ENCODE measurements around the gene ARHGAP40.

Gene ARHGAP40

DNA sequence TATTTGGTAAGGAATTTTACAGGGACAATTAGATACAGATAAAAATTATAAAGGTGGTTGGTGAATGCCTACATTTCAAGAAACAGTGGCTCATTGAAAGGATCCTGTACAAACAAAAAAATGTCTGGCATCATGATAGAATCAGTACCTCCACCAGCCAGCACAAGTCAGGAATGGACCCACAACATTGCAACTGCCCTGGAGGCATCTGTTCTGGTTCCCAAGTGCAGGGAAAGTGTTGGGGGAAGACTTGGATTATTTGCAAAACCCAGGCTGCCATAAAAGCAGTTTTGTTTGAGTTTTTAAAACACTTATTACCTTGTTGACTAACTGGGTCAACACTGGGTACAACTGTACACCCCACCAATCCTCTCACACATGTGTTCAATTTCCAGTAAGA is 24.3 kb downstream of the ARHGAP40 start:
- no peaks in the 10 kb centered on the region for H3K36me3 Mint-ChIP-seq
- no peak overlapping the region for H3K4me3 Mint-ChIP-seq
- no peak overlapping the region for H3K27ac Mint-ChIP-seq
- H3K9me3 Mint-ChIP-seq, result peaks cover 12% of the 10 kb centered on the region
- ATAC-seq, result no peak
- peaks cover 18% of the 10 kb centered on the region for H3K27me3 Mint-ChIP-seq
- no peaks in the 10 kb centered on the region for H3K4me1 Mint-ChIP-seq

DNA sequence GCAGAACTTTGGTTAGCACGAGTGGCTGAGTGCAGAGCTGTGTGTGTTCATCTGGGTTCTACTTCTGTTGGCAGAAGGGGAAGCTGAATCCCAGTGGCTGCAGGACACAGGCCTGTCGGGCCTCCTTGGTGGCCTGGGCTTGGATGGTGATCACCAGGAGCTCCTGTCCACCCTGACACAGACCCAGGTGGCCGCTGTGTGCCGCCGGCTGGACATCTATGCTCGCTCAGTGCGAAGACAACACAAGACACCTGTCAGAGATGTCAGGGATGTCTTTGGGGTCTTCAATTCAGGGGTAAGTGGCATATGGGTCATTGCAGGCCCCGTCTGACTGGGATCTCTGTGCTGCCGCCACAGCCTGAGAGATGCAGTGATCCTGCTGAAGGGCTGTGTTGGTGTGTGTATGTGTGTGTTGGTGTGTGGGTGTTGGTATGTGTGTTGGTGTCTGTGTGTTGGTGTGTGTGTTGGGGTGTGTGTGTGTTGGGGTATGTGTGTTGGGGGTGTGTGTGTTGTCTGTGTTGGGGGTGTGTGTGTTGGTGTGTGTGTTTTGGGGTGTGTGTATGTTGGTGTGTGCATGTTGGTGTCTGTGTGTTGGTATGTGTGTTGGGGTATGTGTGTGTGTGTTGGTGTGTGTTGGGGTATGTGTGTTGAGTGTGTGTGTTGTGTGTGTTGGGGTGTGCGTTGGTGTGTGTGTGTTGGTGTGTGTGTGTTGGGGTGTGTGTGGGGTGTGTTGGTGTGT is 25.5 kb downstream of the ARHGAP40 start:
- peaks cover 12% of the 10 kb centered on the region for H3K9me3 Mint-ChIP-seq

DNA sequence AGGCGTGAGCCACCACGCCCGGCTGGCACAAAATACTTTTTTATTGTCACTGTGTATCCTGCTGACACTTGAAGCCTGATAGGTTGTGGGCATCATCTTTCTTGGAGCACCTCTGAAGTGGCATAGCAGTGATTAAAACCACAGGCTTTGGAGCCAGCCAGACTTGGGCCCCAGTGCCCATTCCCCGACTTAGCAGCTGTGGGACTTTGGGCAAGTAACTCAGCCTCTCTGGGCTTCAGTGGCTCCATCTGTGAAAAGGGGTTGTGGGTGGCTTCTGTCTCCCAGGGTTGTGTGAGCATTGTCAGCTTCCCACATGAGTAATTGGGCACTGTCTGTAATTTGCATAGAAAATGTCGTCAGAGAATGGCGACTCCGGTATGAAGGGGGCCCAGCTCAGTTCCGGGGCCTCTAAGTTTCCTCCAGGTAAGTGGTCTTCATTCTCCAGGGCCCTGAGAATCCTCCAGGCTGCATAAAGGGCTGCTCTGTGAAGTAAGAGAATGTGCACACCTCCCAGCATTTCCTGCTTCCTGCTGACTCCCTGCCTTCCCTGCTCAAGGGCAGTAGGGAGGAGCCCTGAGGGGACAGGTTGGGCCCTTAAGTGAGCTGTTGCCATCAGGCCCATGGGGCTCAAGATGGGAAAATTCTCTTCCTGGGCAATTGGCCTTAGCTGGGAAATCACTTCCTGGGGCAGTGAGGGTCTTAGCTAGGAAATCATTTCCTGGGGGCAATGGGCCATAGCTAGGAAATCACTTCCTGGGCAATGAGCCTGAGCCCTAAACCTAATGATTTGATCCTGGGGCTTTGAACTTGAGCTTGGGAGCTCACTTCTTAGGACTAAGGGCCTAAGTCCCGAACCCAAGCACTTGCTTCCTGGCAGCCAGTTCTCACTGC is 27.2 kb downstream of the ARHGAP40 start:
- ATAC-seq, result no peak
- peaks cover 19% of the 10 kb centered on the region for H3K27me3 Mint-ChIP-seq
- H3K4me3 Mint-ChIP-seq, result no peak overlapping the region
- peaks cover 11% of the 10 kb centered on the region for H3K9me3 Mint-ChIP-seq
- H3K27ac Mint-ChIP-seq, result no peak overlapping the region
- no peaks in the 10 kb centered on the region for H3K36me3 Mint-ChIP-seq
- peaks cover 5% of the 10 kb centered on the region for H3K4me1 Mint-ChIP-seq

More for the DNA sequence above, 25.5 kb downstream of the ARHGAP40 start:
- no peaks in the 10 kb centered on the region for H3K4me1 Mint-ChIP-seq
- ATAC-seq, result no peak
- no peak overlapping the region for H3K27ac Mint-ChIP-seq
- H3K27me3 Mint-ChIP-seq, result peaks cover 12% of the 10 kb centered on the region
- no peaks in the 10 kb centered on the region for H3K36me3 Mint-ChIP-seq
- no peak overlapping the region for H3K4me3 Mint-ChIP-seq

DNA sequence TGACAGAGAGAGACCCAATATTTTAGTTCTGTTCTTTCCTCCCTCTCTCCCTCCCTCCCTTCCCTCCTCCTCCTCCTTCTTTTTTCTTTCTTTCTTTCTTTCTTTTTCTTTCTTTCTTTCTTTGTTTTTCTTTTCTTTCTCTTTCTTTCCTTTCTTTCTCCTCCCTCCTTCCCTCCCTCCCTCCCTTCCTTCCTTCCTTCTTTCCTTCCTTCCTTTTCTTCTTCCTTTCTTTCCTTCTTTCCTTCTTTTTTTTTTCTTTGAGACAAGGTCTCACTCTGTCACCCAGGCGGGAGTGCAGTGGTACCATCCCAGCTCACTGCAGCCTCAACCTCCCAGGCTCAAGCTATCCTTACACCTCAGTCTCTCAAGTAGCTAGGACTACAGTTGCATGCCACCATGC is 28.4 kb downstream of the ARHGAP40 start:
- H3K4me3 Mint-ChIP-seq, result no peak overlapping the region
- no peak overlapping the region for H3K27ac Mint-ChIP-seq
- no peak for ATAC-seq
- H3K36me3 Mint-ChIP-seq, result no peaks in the 10 kb centered on the region
- peaks cover 14% of the 10 kb centered on the region for H3K4me1 Mint-ChIP-seq
- peaks cover 31% of the 10 kb centered on the region for H3K27me3 Mint-ChIP-seq
- peaks cover 5% of the 10 kb centered on the region for H3K9me3 Mint-ChIP-seq

DNA sequence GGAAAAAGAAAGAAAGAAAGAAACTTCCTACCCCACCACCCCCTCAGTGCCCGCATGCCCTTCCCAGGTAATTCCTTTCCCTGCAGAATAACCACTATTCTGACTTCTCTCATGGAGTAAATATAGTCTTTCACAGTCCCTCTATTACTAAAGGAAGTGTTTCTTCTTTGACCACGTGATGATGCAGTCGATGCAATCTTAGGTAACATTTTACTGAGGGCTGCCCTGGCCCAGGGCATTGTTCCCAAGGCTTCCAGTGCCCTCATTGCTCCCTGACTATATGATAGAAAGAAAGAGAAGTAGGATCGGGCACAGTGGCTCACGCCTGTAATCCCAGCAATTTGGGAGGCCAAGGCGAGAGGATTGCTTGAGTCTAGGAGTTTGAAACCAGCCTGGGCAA is 29.1 kb downstream of the ARHGAP40 start:
- Mint-ChIP-seq H3K4me1 (peaks cover 15% of the 10 kb centered on the region), H3K27ac (no peak overlapping the region), H3K36me3 (no peaks in the 10 kb centered on the region), H3K9me3 (peaks cover 5% of the 10 kb centered on the region), H3K27me3 (peaks cover 31% of the 10 kb centered on the region), H3K4me3 (no peak overlapping the region)
- ATAC-seq, result no peak

DNA sequence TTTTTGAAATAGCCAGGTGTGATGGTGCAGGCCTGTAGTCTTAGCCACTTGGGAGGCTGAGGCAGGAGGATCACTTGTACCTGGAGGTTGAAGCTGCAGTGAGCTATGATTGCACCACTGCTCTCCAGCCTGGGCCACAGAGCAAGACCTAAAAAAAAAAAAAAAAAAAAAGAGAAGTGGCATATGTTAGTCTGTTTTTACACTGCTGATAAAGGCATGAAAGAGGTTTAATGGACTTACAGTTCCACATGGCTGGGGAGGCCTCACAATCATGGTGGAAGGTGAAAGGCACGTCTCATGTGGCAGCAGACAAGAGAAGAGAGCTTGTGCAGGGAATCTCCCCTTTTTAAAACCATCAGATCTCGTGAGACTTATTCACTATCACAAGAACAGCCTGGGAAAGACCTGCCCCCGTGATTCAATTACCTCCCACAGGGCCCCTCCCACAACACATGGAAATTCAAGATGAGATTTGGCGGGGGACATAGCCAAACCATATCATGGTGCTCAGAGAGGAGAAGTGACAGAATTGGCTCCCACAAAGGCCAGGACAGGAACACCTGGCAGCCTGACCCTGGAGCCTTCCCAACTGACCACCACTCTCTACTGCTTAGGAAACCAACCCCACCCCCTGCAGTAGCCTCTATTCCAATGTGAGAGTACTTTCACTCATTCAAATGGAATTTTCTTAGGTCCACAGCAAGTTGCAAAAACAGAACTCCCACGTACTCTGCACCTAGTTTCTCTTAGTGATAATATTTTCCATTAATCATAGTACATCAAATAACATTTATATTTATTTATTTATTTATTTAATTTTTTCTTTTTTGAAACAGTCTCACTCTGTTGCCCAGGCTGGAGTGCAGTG is 29.8 kb downstream of the ARHGAP40 start:
- H3K4me1 Mint-ChIP-seq, result peaks cover 20% of the 10 kb centered on the region
- H3K9me3 Mint-ChIP-seq, result peaks cover 5% of the 10 kb centered on the region
- no peak overlapping the region for H3K4me3 Mint-ChIP-seq
- H3K27me3 Mint-ChIP-seq, result peaks cover 33% of the 10 kb centered on the region
- no peaks in the 10 kb centered on the region for H3K36me3 Mint-ChIP-seq
- H3K27ac Mint-ChIP-seq, result no peak overlapping the region
- no peak for ATAC-seq

DNA sequence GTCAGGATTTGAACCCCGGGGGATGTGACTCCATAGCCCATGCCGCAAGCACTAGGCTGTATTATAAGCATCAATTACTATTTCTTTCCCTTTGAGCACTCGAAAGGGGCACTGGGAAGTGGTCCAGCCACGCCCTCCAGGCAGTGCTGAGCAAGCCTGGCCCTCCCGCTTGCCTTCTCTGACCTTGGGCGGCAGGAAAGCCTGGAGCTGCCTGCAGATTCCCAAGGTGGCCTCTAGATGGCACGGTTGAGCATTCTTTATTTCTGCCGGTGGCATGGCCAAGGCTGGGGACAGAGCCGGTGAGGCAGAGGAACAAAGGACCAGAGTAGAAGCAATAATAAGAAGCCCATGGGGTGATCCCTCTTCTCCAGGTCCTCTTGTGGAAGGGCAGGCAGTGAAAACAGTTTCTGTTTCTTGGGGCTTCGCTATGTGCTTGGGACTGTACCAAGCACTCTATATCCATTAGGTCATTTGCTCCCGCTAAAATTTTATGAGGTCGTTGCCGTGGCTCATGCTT is 32.0 kb downstream of the ARHGAP40 start:
- no peaks in the 10 kb centered on the region for H3K36me3 Mint-ChIP-seq
- peaks cover 20% of the 10 kb centered on the region for H3K4me1 Mint-ChIP-seq
- H3K27me3 Mint-ChIP-seq, result peaks cover 46% of the 10 kb centered on the region
- no peak overlapping the region for H3K4me3 Mint-ChIP-seq
- H3K9me3 Mint-ChIP-seq, result peaks cover 2% of the 10 kb centered on the region
- peak; percentile 77 for ATAC-seq
- H3K27ac Mint-ChIP-seq, result no peak overlapping the region

DNA sequence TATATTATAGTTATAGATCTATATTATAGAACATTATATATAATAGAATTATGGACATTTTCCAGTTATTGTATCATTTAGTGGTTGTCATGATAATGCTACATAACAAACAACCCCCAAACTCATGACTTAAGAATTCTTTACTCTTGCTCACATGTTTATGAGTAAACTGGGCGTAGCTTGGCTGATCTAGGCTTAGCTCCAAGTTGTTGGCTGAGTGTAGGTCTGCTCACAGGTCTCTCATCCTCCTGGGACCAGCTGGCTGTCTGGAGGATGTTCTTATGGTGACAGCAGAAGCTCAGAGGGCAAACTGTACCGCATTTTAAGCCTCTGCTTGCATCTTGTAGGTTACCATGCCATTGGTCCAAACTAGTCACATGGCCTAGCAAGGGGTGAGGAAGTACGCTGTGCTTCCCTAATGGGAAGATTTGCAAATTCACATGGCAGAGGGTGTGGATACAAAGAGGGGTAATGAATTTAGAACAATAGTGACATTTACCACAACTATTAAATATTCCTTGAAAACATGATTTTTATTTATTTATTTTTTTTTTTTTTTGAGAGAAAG is 34.2 kb downstream of the ARHGAP40 start:
- no peak overlapping the region for H3K27ac Mint-ChIP-seq
- no peak for ATAC-seq
- peaks cover 2% of the 10 kb centered on the region for H3K9me3 Mint-ChIP-seq
- H3K36me3 Mint-ChIP-seq, result no peaks in the 10 kb centered on the region
- peaks cover 32% of the 10 kb centered on the region for H3K4me1 Mint-ChIP-seq
- H3K4me3 Mint-ChIP-seq, result no peak overlapping the region
- peaks cover 43% of the 10 kb centered on the region for H3K27me3 Mint-ChIP-seq

DNA sequence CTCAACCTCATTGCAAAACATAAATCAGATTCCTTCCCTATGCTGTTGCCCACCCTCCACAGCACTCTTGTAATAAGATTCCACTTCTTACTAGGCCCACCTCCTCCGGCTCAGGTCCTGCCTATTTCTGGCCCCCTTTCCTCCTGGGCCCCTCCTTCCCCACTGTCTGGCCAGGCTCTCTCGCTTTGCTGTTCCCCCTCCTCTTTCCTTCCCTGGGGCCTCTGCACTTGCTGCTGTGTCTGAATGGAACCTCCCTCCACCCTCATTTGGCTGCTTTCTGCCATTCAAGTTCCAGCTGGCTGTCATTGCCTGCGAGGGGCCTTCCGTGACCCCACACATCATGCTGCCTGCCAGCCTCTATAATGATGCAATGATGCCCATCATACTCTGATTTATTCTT is 38.9 kb downstream of the ARHGAP40 start:
- H3K27me3 Mint-ChIP-seq, result peaks cover 54% of the 10 kb centered on the region

DNA sequence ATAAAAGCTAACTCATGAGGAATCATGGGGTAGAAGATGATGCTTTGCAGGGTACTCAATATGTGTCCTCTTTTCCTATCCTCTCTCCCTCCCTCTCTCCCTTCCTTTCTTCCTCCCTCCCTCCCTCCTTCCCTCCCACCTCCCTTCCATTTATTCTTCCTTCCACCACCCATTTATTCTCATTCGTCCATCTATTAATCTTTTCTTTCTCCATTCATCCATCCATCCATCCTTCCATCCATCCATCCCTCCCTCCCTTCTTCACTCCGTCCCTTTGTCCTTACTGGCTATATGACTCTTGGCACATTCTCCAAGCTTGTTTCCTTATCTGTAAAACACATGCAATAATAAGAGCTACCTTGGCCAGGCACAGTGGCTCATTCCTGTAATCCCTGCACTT is 40.9 kb downstream of the ARHGAP40 start:
- ATAC-seq, result no peak
- no peak overlapping the region for H3K4me3 Mint-ChIP-seq
- no peak overlapping the region for H3K27ac Mint-ChIP-seq
- H3K36me3 Mint-ChIP-seq, result no peaks in the 10 kb centered on the region
- peaks cover 47% of the 10 kb centered on the region for H3K27me3 Mint-ChIP-seq
- H3K4me1 Mint-ChIP-seq, result peaks cover 39% of the 10 kb centered on the region
- no peaks in the 10 kb centered on the region for H3K9me3 Mint-ChIP-seq

More for the DNA sequence above, 38.9 kb downstream of the ARHGAP40 start:
- H3K4me3 Mint-ChIP-seq, result no peak overlapping the region
- no peak for ATAC-seq
- H3K9me3 Mint-ChIP-seq, result peaks cover 2% of the 10 kb centered on the region
- peak overlapping the region; percentile 67 for H3K27ac Mint-ChIP-seq
- no peaks in the 10 kb centered on the region for H3K36me3 Mint-ChIP-seq
- H3K4me1 Mint-ChIP-seq, result peaks cover 31% of the 10 kb centered on the region

DNA sequence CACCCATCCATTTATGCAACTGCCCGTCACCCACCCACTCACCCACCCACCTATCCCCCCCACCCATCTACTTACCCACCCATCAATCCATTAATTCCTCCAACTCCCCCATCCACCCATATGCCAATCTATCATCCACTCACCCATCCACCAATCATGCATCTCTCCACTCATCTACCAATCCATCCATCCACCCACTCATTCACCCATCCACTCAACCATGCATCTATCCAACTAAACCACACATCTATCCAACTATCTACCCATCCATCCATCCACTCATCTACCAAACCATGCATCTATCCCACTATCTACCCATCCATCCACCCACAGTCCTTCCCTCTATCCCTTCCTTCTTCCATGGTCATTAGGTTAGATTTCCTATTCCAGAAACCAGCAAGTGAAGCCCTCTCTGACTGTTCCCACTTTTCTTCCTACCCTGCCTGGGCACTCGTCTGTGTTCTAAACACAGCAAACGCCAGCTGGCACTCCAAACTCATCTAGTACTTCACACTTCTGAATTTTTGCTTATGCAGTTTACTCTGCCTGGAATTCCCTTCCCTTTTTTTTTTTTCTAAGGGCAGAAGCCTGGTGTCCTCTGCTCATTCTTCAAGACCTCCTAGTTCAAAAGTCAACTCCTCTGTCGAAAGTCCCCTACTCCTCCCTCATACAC is 43.1 kb downstream of the ARHGAP40 start:
- Mint-ChIP-seq H3K4me1 (peaks cover 38% of the 10 kb centered on the region), H3K9me3 (no peaks in the 10 kb centered on the region), H3K4me3 (no peak overlapping the region), H3K36me3 (no peaks in the 10 kb centered on the region), H3K27me3 (peaks cover 45% of the 10 kb centered on the region), H3K27ac (no peak overlapping the region)
- ATAC-seq, result no peak

DNA sequence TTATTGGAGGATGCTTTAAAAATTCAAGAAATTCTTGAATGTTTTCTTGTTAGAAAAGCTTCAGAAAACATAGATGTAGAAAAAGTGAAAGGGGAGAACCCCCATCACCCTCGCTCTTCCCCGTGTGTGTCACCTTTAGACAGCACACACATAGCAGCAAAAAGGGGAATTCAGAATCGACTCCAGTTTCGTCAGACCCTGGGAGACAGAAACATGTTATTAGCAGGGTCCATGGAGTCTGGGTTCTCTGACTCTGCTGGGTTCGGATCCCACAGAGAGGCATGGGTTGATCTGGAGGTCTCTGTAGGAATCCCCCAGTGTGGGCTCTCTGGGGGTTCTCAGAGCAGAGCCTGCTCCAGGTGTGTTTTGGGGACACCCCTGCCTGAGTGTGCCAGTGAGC is 43.7 kb downstream of the ARHGAP40 start:
- no peaks in the 10 kb centered on the region for H3K36me3 Mint-ChIP-seq
- H3K27me3 Mint-ChIP-seq, result peaks cover 40% of the 10 kb centered on the region
- H3K27ac Mint-ChIP-seq, result no peak overlapping the region
- H3K4me3 Mint-ChIP-seq, result peak overlapping the region; percentile 78
- H3K4me1 Mint-ChIP-seq, result peaks cover 31% of the 10 kb centered on the region
- peak; percentile 64 for ATAC-seq
- no peaks in the 10 kb centered on the region for H3K9me3 Mint-ChIP-seq

DNA sequence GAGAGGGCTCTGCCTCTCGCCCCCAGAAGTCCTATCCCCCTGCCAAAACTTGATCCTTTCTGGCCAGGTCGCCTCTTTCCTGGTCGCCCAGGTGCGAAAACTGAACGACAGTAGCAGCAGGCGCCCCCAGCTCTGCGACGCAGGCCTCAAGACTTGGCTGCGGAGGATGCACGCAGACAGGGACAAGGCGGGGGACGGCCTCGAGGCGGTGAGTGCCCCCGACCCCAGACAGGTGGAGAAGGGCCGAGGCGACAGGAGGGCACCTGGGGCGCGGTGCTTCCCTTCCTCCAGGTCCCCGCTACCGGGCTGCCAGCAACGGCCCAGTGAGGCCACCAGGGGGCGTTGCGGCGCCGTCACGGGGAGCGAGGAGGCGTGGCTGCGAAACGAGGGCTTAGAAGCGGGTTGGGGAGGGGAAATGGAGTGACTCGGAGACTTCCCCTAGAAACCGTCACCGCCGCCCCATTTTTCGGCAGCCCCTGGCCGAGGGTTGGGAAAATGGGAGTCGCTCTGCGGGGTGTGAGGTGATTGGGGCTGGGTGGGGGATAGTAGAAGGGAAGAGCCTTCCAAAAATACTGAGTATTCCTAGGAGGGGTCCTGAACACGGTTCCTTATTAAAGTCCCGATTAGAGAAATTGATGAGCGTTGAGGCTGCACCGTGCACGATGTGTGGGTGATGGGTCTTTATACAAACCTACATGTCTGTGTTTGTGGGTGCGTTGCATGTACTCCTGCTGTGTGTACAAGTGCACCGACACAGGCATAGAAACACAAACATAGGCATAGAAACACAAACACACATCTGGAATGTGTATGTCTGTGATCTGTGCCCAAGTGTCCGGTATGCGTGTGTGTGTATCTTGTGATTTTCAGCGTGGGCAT is 44.6 kb downstream of the ARHGAP40 start:
- peak overlapping the region; percentile 78 for H3K4me3 Mint-ChIP-seq
- peak; percentile 93 for ATAC-seq
- no peak overlapping the region for H3K27ac Mint-ChIP-seq
- peaks cover 32% of the 10 kb centered on the region for H3K27me3 Mint-ChIP-seq
- H3K36me3 Mint-ChIP-seq, result no peaks in the 10 kb centered on the region
- H3K9me3 Mint-ChIP-seq, result no peaks in the 10 kb centered on the region
- H3K4me1 Mint-ChIP-seq, result peaks cover 26% of the 10 kb centered on the region
